H9 (cell line): Measurements from ENCODE around the gene DDX24. TPM values are rescaled to one million over a fixed set of nuclear protein-coding genes. Genes with fewer than 3 reads are reported as not detected.

Experiments used
- DNase-seq: peaks from one replicate; pipeline ENCODE4 v3.0.0-alpha.2; 2017
- H2AFZ ChIP-seq: one replicate; pipeline ENCODE4 v1.6.1; 2013; ENCODE audit warnings: mild to moderate bottlenecking, low read length, control low read depth, moderate library complexity
- H2AK5ac ChIP-seq: 2 replicates; pipeline ENCODE4 v1.6.1; 2013; ENCODE audit warnings: low read length, control low read depth, mixed read lengths; ENCODE audit not compliant: insufficient read length
- H2BK120ac ChIP-seq: one replicate; pipeline ENCODE4 v1.6.1; 2013; ENCODE audit warnings: low read depth, mild to moderate bottlenecking, low read length, control low read depth, inconsistent platforms; ENCODE audit not compliant: poor library complexity, severe bottlenecking
- H2BK12ac ChIP-seq: 2 replicates; pipeline ENCODE4 v1.6.1; 2013; ENCODE audit warnings: low read length, control low read depth, mixed read lengths, low read depth; ENCODE audit not compliant: insufficient read length
- H2BK15ac ChIP-seq: 2 replicates; pipeline ENCODE4 v1.6.1; 2013; ENCODE audit warnings: low read depth, low read length, control low read depth
- H2BK20ac ChIP-seq: one replicate; pipeline ENCODE4 v1.6.1; 2013; ENCODE audit warnings: low read depth, mild to moderate bottlenecking, low read length, control low read depth, inconsistent platforms; ENCODE audit not compliant: poor library complexity, severe bottlenecking
- H2BK5ac ChIP-seq: 2 replicates; pipeline ENCODE4 v1.6.1; 2013; ENCODE audit warnings: low read length, control low read depth, mixed read lengths; ENCODE audit not compliant: insufficient read length
- H3K14ac ChIP-seq: 2 replicates; pipeline ENCODE4 v1.6.1; 2013; ENCODE audit warnings: low read length, control low read depth; ENCODE audit not compliant: insufficient read depth
- H3K18ac ChIP-seq: 2 replicates; pipeline ENCODE4 v1.6.1; 2013; ENCODE audit warnings: low read depth, mild to moderate bottlenecking, mixed read lengths, low read length, control low read depth; ENCODE audit not compliant: insufficient read length
- H3K23ac ChIP-seq: 2 replicates; pipeline ENCODE4 v1.6.1; 2013; ENCODE audit warnings: low read length, control low read depth, mixed read lengths, low read depth; ENCODE audit not compliant: insufficient read length
- H3K23me2 ChIP-seq: 2 replicates; pipeline ENCODE4 v1.6.1; 2013; ENCODE audit warnings: low read depth, mild to moderate bottlenecking, mixed read lengths, low read length, control low read depth; ENCODE audit not compliant: insufficient read length, poor library complexity, severe bottlenecking
- H3K27ac ChIP-seq: 2 replicates; pipeline ENCODE4 v1.5.1; 2013; ENCODE audit warnings: low read length, control low read depth, mixed read lengths, low read depth; ENCODE audit not compliant: insufficient read length
- H3K27me3 ChIP-seq: 2 replicates; pipeline ENCODE4 v1.6.1; 2013; ENCODE audit warnings: low read length, control low read depth, inconsistent platforms; ENCODE audit not compliant: insufficient read depth
- H3K4ac ChIP-seq: 2 replicates; pipeline ENCODE4 v1.6.1; 2013; ENCODE audit warnings: low read depth, mild to moderate bottlenecking, control low read depth, inconsistent platforms, low read length, moderate library complexity
- H3K4me1 ChIP-seq: 2 replicates; pipeline ENCODE4 v1.6.1; 2013; ENCODE audit warnings: low read length, control low read depth, inconsistent platforms; ENCODE audit not compliant: insufficient read depth
- H3K4me2 ChIP-seq: 2 replicates; pipeline ENCODE4 v1.6.1; 2013; ENCODE audit warnings: low read length, control low read depth, mixed read lengths; ENCODE audit not compliant: insufficient read length, insufficient read depth
- H3K56ac ChIP-seq: 2 replicates; pipeline ENCODE4 v1.6.1; 2013; ENCODE audit warnings: low read depth, mild to moderate bottlenecking, mixed read lengths, low read length, control low read depth; ENCODE audit not compliant: insufficient read length
- H3K79me1 ChIP-seq: 2 replicates; pipeline ENCODE4 v1.6.1; 2013; ENCODE audit warnings: low read depth, mild to moderate bottlenecking, moderate library complexity, low read length, control low read depth, inconsistent platforms; ENCODE audit not compliant: insufficient read depth, poor library complexity, severe bottlenecking
- H3K79me2 ChIP-seq: 2 replicates; pipeline ENCODE4 v1.6.1; 2013; ENCODE audit warnings: low read length, control low read depth, inconsistent platforms; ENCODE audit not compliant: insufficient read depth
- H3K9ac ChIP-seq: 2 replicates; pipeline ENCODE4 v1.6.1; 2013; ENCODE audit warnings: low read length, control low read depth, mixed read lengths; ENCODE audit not compliant: insufficient read length; ENCODE audit errors: extremely low read depth
- H3K9me3 ChIP-seq: one replicate; pipeline ENCODE4 v1.6.1; 2013; ENCODE audit warnings: low read depth, low read length, inconsistent platforms; ENCODE audit not compliant: control insufficient read depth
- H3T11ph ChIP-seq: one replicate; pipeline ENCODE4 v1.6.1; 2013; ENCODE audit warnings: mild to moderate bottlenecking, low read length, control low read depth, inconsistent platforms
- H4K20me1 ChIP-seq: one replicate; pipeline ENCODE4 v1.6.1; 2013; ENCODE audit not compliant: control insufficient read depth, insufficient read length, insufficient read depth
- H4K5ac ChIP-seq: 2 replicates; pipeline ENCODE4 v1.6.1; 2013; ENCODE audit warnings: low read depth, mild to moderate bottlenecking, mixed read lengths, low read length, control low read depth; ENCODE audit not compliant: insufficient read length
- H4K8ac ChIP-seq: replicated peaks from 2 replicates; pipeline ENCODE4 v1.6.1; 2013; ENCODE audit warnings: low read length, control low read depth, mixed read lengths, low read depth; ENCODE audit not compliant: insufficient read length
- H4K91ac ChIP-seq: 2 replicates; pipeline ENCODE4 v1.6.1; 2013; ENCODE audit warnings: low read depth, mild to moderate bottlenecking, moderate library complexity, mixed read lengths, low read length, control low read depth; ENCODE audit not compliant: insufficient read length
- H3K27ac Mint-ChIP-seq, 3 experiments: 2 replicates in 2 of 3; 3 replicates in 1 of 3; pipeline ENCODE4 v1.8.0; 2020 to 2021; ENCODE audit warnings: mixed read lengths in 3 of 3, mild to moderate bottlenecking in 1 of 3, moderate library complexity in 1 of 3
- H3K27me3 Mint-ChIP-seq: 2 replicates; pipeline ENCODE4 v1.8.0; 2021; ENCODE audit warnings: low read depth, mild to moderate bottlenecking, moderate library complexity, mixed read lengths
- H3K36me3 Mint-ChIP-seq, 3 experiments: 2 replicates in 2 of 3; 3 replicates in 1 of 3; pipeline ENCODE4 v1.8.0; 2020 to 2021; ENCODE audit warnings: low read depth in 3 of 3, mixed read lengths in 3 of 3; ENCODE audit not compliant: insufficient read depth in 1 of 3
- H3K4me1 Mint-ChIP-seq, 2 experiments: 2 replicates each; pipeline ENCODE4 v1.8.0; 2020; ENCODE audit warnings: mixed read lengths in 2 of 2
- H3K4me3 Mint-ChIP-seq, 2 experiments: 2 replicates in 1 of 2; 3 replicates in 1 of 2; pipeline ENCODE4 v1.8.0; 2020 to 2021; ENCODE audit warnings: mild to moderate bottlenecking in 2 of 2, mixed read lengths in 2 of 2, moderate library complexity in 1 of 2
- H3K9me3 Mint-ChIP-seq, 2 experiments: 2 replicates in 1 of 2; 3 replicates in 1 of 2; pipeline ENCODE4 v1.8.0; 2020; ENCODE audit warnings: mild to moderate bottlenecking in 2 of 2, mixed read lengths in 2 of 2, moderate library complexity in 1 of 2
- WGBS: extraction: QIAGEN DNeasy Blood & Tissue Kit; methylation state at CpG from one replicate; pipeline ENCODE4 v1.1.7; 2013; ENCODE audit warnings: missing lambda C conversion rate, low lambda C conversion rate, mixed read lengths; ENCODE audit not compliant: insufficient read length; ENCODE audit errors: extremely low coverage; 5-methylcytosine and 5-hydroxymethylcytosine counted together
- total RNA-seq: library from RNA; stranded (reverse); gene quantifications from 2 replicates; pipeline ENCODE4 v1.2.1, GENCODE V29; 2021
- TF ChIP-seq, protein P1 (sequence below): fragments of 200-600 bp; sonication (generic); conservative IDR thresholded peaks from 3 replicates; pipeline ENCODE4 v1.8.0; 2021; ENCODE audit warnings: antibody characterized with exemption, mild to moderate bottlenecking

Gene DDX24
- total RNA-seq, 1 experiment from 2014 or later, result 172 TPM

DNA sequence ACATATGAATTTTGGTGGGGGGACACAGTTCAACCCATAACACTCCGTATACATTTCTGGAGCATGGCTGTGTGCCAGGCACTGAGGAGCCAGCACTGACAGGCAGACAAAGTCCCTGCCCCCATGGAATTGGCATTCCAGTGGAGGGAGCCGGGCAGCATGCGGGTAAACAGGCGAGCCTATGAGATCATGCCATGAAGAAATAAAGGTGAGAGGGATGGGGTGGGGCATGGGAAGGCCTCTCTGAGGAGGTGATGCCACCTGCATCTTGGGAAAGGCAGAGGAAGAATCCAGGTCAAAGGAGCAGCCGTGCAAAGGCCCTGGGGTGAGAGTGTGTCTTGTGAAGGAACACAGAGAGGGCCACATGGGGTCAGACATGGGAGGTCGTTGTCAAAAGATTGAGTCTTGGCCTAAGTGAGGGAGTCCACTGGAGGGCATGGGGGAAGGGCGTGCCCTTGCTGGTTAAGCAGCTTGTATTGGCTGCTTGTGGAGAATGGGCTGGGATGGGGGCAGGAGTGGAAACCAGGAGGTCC is 51.3 kb downstream of the DDX24 start:
- no peaks in the 10 kb centered on the region; a peak in 3 of 5 replicates for H3K9me3 Mint-ChIP-seq
- H2BK120ac ChIP-seq, result no peak overlapping the region

More for the DNA sequence above, 51.3 kb downstream of the DDX24 start:
- Histone ChIP-seq H3K56ac (no peak overlapping the region), H3K27ac (no peak overlapping the region), H4K5ac (no peak overlapping the region), H3K18ac (no peak overlapping the region), H3K23me2 (no peaks in the 10 kb centered on the region), H3T11ph (no peak overlapping the region), H3K14ac (no peak overlapping the region; the same call in 1 of the 2 replicates), H3K9me3 (no peaks in the 10 kb centered on the region), H2AK5ac (no peak overlapping the region), H2BK12ac (no peak overlapping the region), H2BK5ac (no peak overlapping the region), H3K4me1 (no peaks in the 10 kb centered on the region), H3K9ac (no peak overlapping the region), H3K27me3 (no peaks in the 10 kb centered on the region), H3K23ac (no peak overlapping the region), H4K91ac (no peak overlapping the region), H2BK20ac (no peak overlapping the region), H3K79me2 (no peaks in the 10 kb centered on the region), H2AFZ (no peak overlapping the region), H4K20me1 (no peaks in the 10 kb centered on the region), H3K4me2 (no peak overlapping the region), H2BK15ac (no peak overlapping the region), H3K79me1 (no peaks in the 10 kb centered on the region), H3K4ac (no peak overlapping the region), H4K8ac (no peak overlapping the region)
- no CpG with 5 or more reads among the region's 7 CpGs for WGBS
- no peak overlapping the region for H3K4me3 Mint-ChIP-seq
- TF ChIP-seq, protein P1, sequence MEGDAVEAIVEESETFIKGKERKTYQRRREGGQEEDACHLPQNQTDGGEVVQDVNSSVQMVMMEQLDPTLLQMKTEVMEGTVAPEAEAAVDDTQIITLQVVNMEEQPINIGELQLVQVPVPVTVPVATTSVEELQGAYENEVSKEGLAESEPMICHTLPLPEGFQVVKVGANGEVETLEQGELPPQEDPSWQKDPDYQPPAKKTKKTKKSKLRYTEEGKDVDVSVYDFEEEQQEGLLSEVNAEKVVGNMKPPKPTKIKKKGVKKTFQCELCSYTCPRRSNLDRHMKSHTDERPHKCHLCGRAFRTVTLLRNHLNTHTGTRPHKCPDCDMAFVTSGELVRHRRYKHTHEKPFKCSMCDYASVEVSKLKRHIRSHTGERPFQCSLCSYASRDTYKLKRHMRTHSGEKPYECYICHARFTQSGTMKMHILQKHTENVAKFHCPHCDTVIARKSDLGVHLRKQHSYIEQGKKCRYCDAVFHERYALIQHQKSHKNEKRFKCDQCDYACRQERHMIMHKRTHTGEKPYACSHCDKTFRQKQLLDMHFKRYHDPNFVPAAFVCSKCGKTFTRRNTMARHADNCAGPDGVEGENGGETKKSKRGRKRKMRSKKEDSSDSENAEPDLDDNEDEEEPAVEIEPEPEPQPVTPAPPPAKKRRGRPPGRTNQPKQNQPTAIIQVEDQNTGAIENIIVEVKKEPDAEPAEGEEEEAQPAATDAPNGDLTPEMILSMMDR, result no peak
- peaks cover 4 to 13% (median 8%) of the 10 kb centered on the region in 3 experiments; a peak in 6 of 7 replicates for H3K36me3 Mint-ChIP-seq
- no peak for DNase-seq
- H3K27ac Mint-ChIP-seq, result peak overlapping the region in 2 of 3 experiments; percentile 47 to 83; a peak in 1 of 7 replicates
- peaks cover 5% of the 10 kb centered on the region; the same call in 1 of the 2 replicates for H3K27me3 Mint-ChIP-seq
- H3K4me1 Mint-ChIP-seq, result peaks cover 26 to 30% of the 10 kb centered on the region in 2 experiments
